MCF 10A (cell line): Measurements from ENCODE around the gene COG1. TPM values are rescaled to one million over a fixed set of nuclear protein-coding genes. Genes with fewer than 3 reads are reported as not detected.

Source experiments
- BruUV-seq: library from RNA; stranded (reverse); fragments of 400-500 nt; replicated peaks from 2 replicates; lab custom pipeline; 2021; lab: Mats Ljungman, UMichigan
- CTCF ChIA-PET: fragments of 300-600 bp; sonication (Branson Sonifier 250); formaldehyde crosslinking; extraction: SDS; loops from one replicate; lab custom pipeline; 2021; ENCODE audit warnings: antibody characterized with exemption, inconsistent platforms; lab: Yijun Ruan, JAX
- POLR2A ChIA-PET: fragments of 300-600, 350-650 bp; sonication (Branson Sonifier 250); formaldehyde crosslinking; extraction: SDS; loops from one replicate; lab custom pipeline; 2020; ENCODE audit warnings: antibody characterized with exemption, inconsistent platforms; lab: Yijun Ruan, JAX
- DNase-seq: peaks from one replicate; pipeline ENCODE4 v3.0.0-alpha.2; 2018; ENCODE audit not compliant: unreplicated experiment
- H3K27ac Mint-ChIP-seq: one replicate; pipeline ENCODE4 v1.8.0; 2022; ENCODE audit warnings: mild to moderate bottlenecking, low read depth, mixed read lengths; ENCODE audit not compliant: unreplicated experiment
- H3K27me3 Mint-ChIP-seq: one replicate; pipeline ENCODE4 v1.8.0; 2022; ENCODE audit warnings: mixed read lengths; ENCODE audit not compliant: insufficient read depth, unreplicated experiment
- H3K36me3 Mint-ChIP-seq: one replicate; pipeline ENCODE4 v1.8.0; 2022; ENCODE audit warnings: mild to moderate bottlenecking, moderate library complexity, mixed read lengths; ENCODE audit not compliant: insufficient read depth, unreplicated experiment
- H3K4me1 Mint-ChIP-seq: one replicate; pipeline ENCODE4 v1.8.0; 2022; ENCODE audit warnings: mixed read lengths; ENCODE audit not compliant: insufficient read depth, unreplicated experiment
- H3K4me3 Mint-ChIP-seq: one replicate; pipeline ENCODE4 v1.8.0; 2022; ENCODE audit warnings: mild to moderate bottlenecking, moderate library complexity, mixed read lengths; ENCODE audit not compliant: unreplicated experiment
- H3K9me3 Mint-ChIP-seq: one replicate; pipeline ENCODE4 v1.8.0; 2022; ENCODE audit warnings: mixed read lengths; ENCODE audit not compliant: unreplicated experiment
- CTCF ChIP-seq: fragments of 200-600 bp; IDR thresholded peaks from one replicate; pipeline ENCODE4 v1.8.0; 2022; ENCODE audit warnings: antibody characterized with exemption, mild to moderate bottlenecking; ENCODE audit not compliant: unreplicated experiment
- intact Hi-C: fragments of 100-400 bp; cut with micrococcal nuclease; formaldehyde crosslinking; loops from 2 replicates; pipeline ENCODE4 v1.14.1; 2022
- total RNA-seq: library from RNA; stranded (reverse); gene quantifications from 2 replicates; pipeline ENCODE4 v1.2.3, GENCODE V29; 2022

The COG1 gene
- total RNA-seq, 1 experiment from 2014 or later = 42.8 TPM

- H3K27ac Mint-ChIP-seq = no peak overlapping the region
- no peak for TF ChIP-seq CTCF
Observed at GRCh38 chr17:73247726-73248125, 54.9 kb downstream of the COG1 start.

DNA sequence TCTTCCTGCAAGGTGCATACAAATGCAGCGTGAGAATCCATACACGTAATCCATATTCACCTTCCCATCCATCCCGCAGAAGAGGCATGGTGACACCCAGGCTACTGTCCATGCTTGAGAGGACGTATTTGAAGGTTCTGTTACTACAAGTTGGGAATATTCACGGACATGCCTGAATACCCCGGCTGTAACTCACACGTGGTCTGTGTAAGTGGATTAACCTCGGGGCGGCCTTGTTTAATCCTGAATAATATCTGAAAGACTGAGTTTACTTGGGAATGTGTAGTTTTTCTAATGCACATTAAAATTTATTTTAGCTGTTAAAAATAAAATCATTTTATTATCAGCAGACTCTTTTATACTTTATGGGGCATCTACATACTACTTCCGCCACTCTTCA is 55.7 kb downstream of the COG1 start:
- intact Hi-C loops = no loop called here

More at GRCh38 chr17:73247726-73248125, 54.9 kb downstream of the COG1 start:
- DNase-seq = no peak
- intact Hi-C loops = loop anchor here (2.0 kb wide), 1 partner anchor 57 kb away; no protein-coding TSS in a partner anchor
- ChIA-PET POLR2A (interaction anchor here (1.5 to 3.3 kb wide), 3 partner anchors 16 to 122 kb away, joined by 3 to 18 read pairs (median 3); a partner anchor contains a TSS), CTCF (interaction anchor here (1.0 to 14.6 kb wide), 5 partner anchors 8 to 520 kb away, joined by 4 to 301 read pairs (median 7); no protein-coding TSS in a partner anchor)
- H3K4me1 Mint-ChIP-seq = no peaks in the 10 kb centered on the region
- no peak overlapping the region for H3K4me3 Mint-ChIP-seq
- no peaks in the 10 kb centered on the region for H3K9me3 Mint-ChIP-seq
- peaks cover 36% of the 10 kb centered on the region for H3K36me3 Mint-ChIP-seq
- no peaks in the 10 kb centered on the region for H3K27me3 Mint-ChIP-seq
- no TSS peak for BruUV-seq

DNA sequence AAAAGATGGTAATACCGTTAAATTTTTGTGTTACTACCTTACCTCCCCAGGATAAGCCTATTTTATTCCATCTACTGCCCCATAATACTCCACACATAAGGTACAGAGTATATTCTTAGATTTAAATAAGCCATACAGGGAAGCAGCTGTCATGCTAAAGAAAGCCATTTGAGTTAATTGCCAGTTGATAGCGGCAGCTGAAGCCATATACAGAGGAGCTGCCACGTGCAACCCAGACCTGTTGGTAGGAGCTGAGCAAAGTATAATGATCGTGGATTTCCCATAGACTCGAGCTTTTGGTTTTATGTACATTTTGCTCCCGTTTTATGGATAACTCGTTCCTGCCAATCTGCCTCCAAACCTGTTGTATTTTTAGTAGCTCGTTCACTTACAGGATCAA is 56.8 kb downstream of the COG1 start:
- H3K27me3 Mint-ChIP-seq = no peaks in the 10 kb centered on the region
- BruUV-seq = no TSS peak
- no peaks in the 10 kb centered on the region for H3K4me1 Mint-ChIP-seq
- intact Hi-C loops = no loop called here
- TF ChIP-seq CTCF = no peak
- peaks cover 16% of the 10 kb centered on the region for H3K36me3 Mint-ChIP-seq
- H3K4me3 Mint-ChIP-seq = no peak overlapping the region
- H3K27ac Mint-ChIP-seq = no peak overlapping the region
- CTCF ChIA-PET = interaction anchor here (0.6 to 14.6 kb wide), 6 partner anchors 55 to 524 kb away, joined by 3 to 301 read pairs (median 4); no protein-coding TSS in a partner anchor
- no peak for DNase-seq
- POLR2A ChIA-PET = interaction anchor here (0.7 to 3.3 kb wide), 2 partner anchors 18 to 135 kb away, joined by 3 to 18 read pairs; a partner anchor contains a TSS
- no peaks in the 10 kb centered on the region for H3K9me3 Mint-ChIP-seq

More for the DNA sequence above, 55.7 kb downstream of the COG1 start:
- POLR2A ChIA-PET = interaction anchor here (1.5 to 3.3 kb wide), 2 partner anchors 16 to 52 kb away, joined by 3 to 18 read pairs; a partner anchor contains a TSS
- Mint-ChIP-seq H3K4me1 (no peaks in the 10 kb centered on the region), H3K27ac (no peak overlapping the region), H3K4me3 (no peak overlapping the region), H3K9me3 (no peaks in the 10 kb centered on the region), H3K27me3 (no peaks in the 10 kb centered on the region), H3K36me3 (peaks cover 28% of the 10 kb centered on the region)
- TF ChIP-seq CTCF = no peak
- DNase-seq = no peak
- BruUV-seq = no TSS peak
- CTCF ChIA-PET = interaction anchor here (0.7 to 14.6 kb wide), 5 partner anchors 52 to 687 kb away, joined by 4 to 301 read pairs (median 4); no protein-coding TSS in a partner anchor

- TF ChIP-seq CTCF = no peak
- no TSS peak for BruUV-seq
- DNase-seq = no peak
- Mint-ChIP-seq H3K36me3 (peaks cover 11% of the 10 kb centered on the region), H3K27me3 (no peaks in the 10 kb centered on the region), H3K4me1 (no peaks in the 10 kb centered on the region), H3K27ac (no peak overlapping the region), H3K9me3 (no peaks in the 10 kb centered on the region), H3K4me3 (no peak overlapping the region)
- CTCF ChIA-PET = interaction anchor here (1.1 to 14.6 kb wide), 4 partner anchors 107 to 525 kb away, joined by 3 to 301 read pairs (median 4); no protein-coding TSS in a partner anchor
- POLR2A ChIA-PET = interaction anchor here (1.0 to 3.3 kb wide), 2 partner anchors 19 to 57 kb away, joined by 3 to 18 read pairs; a partner anchor contains a TSS
- intact Hi-C loops = no loop called here
Observed at GRCh38 chr17:73250851-73251640, 58.2 kb downstream of the COG1 start.
